HCT116 (cell line): ENCODE data around the gene MYO10. TPM values are rescaled to one million over a fixed set of nuclear protein-coding genes. Genes with fewer than 3 reads are reported as not detected.

Experiments
- ATAC-seq: fragments of 200-7000 bp; cut with Tn5 transposase; 2 replicates; pipeline ENCODE4 v1.9.1; 2020; ENCODE audit warnings: mild to moderate bottlenecking, moderate library complexity
- BruUV-seq: library from RNA; stranded (reverse); fragments of 400-500 nt; replicated peaks from 2 replicates; lab custom pipeline; 2021; lab: Mats Ljungman, UMichigan
- CTCF ChIA-PET: fragments of 300-600 bp; sonication (Branson Sonifier 250); formaldehyde crosslinking; loops from one replicate; lab custom pipeline; 2021; ENCODE audit warnings: antibody characterized with exemption; lab: Charles Lee
- POLR2A ChIA-PET: fragments of 300-600, 350-600 bp; sonication (Branson Sonifier 250); formaldehyde crosslinking; loops from one replicate; lab custom pipeline; 2021; ENCODE audit warnings: antibody characterized with exemption; lab: Charles Lee
- RAD21 ChIA-PET, 2 experiments: fragments of 300-600 bp; sonication (Branson Sonifier 250); formaldehyde crosslinking; loops; one replicate each; lab custom pipeline; 2023; ENCODE audit warnings: low total read pairs in 2 of 2; ENCODE audit not compliant: uncharacterized antibody in 2 of 2, unreplicated experiment in 2 of 2, low non-redundant PET in 1 of 2; lab: Charles Lee
- DNase-seq: peaks from one replicate; pipeline ENCODE4 v3.0.0-alpha.2; 2010; ENCODE audit warnings: low read depth, low spot score
- H2AFZ ChIP-seq: fragments of 200-600 bp; shearing (Covaris generic), sonication (generic); 2 replicates; pipeline ENCODE4 v1.6.1; 2017; ENCODE audit warnings: low read depth, mixed run types, mixed read lengths, antibody characterized with exemption, low read length; ENCODE audit not compliant: poor library complexity, severe bottlenecking
- H3K27ac ChIP-seq: 2 replicates; pipeline ENCODE4 v1.5.1; 2012; ENCODE audit warnings: low read depth, low read length
- H3K27me3 ChIP-seq: fragments of 200-600 bp; sonication (generic); 2 replicates; pipeline ENCODE4 v1.6.1; 2016; ENCODE audit warnings: mixed run types, low read length, mixed read lengths; ENCODE audit not compliant: insufficient read depth
- H3K36me3 ChIP-seq, 2 experiments: fragments of 200-500 bp in 1 of 2; fragments of 200-600 bp in 1 of 2; sonication (Bioruptor generic) in 1 of 2; sonication (generic) in 1 of 2; 2 replicates each; pipeline versions ENCODE4 v1.5.1 to v1.6.1; 2014 to 2016; ENCODE audit warnings: low read length in 2 of 2, inconsistent platforms in 1 of 2, mixed read lengths in 1 of 2, mixed run types in 1 of 2; ENCODE audit not compliant: insufficient read depth in 2 of 2, control insufficient read depth in 1 of 2
- H3K4me1 ChIP-seq, 2 experiments: fragments of 200-600 bp in 1 of 2; sonication (generic) in 1 of 2; 2 replicates each; pipeline versions ENCODE4 v1.5.1 to v1.6.1; 2012 to 2017; ENCODE audit warnings: low read length in 2 of 2, inconsistent platforms in 1 of 2, mild to moderate bottlenecking in 1 of 2, mixed read lengths in 1 of 2, mixed run types in 1 of 2, moderate library complexity in 1 of 2; ENCODE audit not compliant: insufficient read depth in 2 of 2, control insufficient read depth in 1 of 2
- H3K4me2 ChIP-seq: fragments of 200-600 bp; sonication (generic); 2 replicates; pipeline ENCODE4 v1.6.1; 2017; ENCODE audit warnings: mixed run types, low read length, mixed read lengths
- H3K4me3 ChIP-seq, 2 experiments: fragments of 200-600 bp in 1 of 2; sonication (generic) in 1 of 2; replicated peaks in 1 of 2; 2 replicates each; pipeline ENCODE4 v1.5.1; 2011 to 2016; ENCODE audit warnings: low read length in 2 of 2, control low read depth in 1 of 2, low read depth in 1 of 2, mild to moderate bottlenecking in 1 of 2, mixed read lengths in 1 of 2, mixed run types in 1 of 2
- H3K79me2 ChIP-seq: fragments of 200-600 bp; sonication (generic); 2 replicates; pipeline ENCODE4 v1.6.1; 2017; ENCODE audit warnings: mild to moderate bottlenecking, mixed run types, low read length, moderate library complexity, mixed read lengths; ENCODE audit not compliant: insufficient read depth
- H3K9ac ChIP-seq: fragments of 200-600 bp; sonication (generic); 2 replicates; pipeline ENCODE4 v1.6.1; 2016; ENCODE audit warnings: low read length, mixed read lengths
- H3K9me2 ChIP-seq: fragments of 200-600 bp; sonication (generic), shearing (Covaris generic); 2 replicates; pipeline ENCODE4 v1.6.1; 2017; ENCODE audit warnings: mixed run types, mild to moderate bottlenecking, moderate library complexity; ENCODE audit not compliant: insufficient read depth
- H3K9me3 ChIP-seq, 2 experiments: fragments of 200-500 bp in 1 of 2; fragments of 200-600 bp in 1 of 2; sonication (Bioruptor generic) in 1 of 2; sonication (generic) in 1 of 2; 2 replicates each; pipeline ENCODE4 v1.6.1; 2014 to 2017; ENCODE audit warnings: low read length in 2 of 2, mixed read lengths in 2 of 2, inconsistent platforms in 1 of 2, low read depth in 1 of 2, mild to moderate bottlenecking in 1 of 2, mixed run types in 1 of 2, moderate library complexity in 1 of 2; ENCODE audit not compliant: control insufficient read depth in 1 of 2, insufficient read depth in 1 of 2
- H4K20me1 ChIP-seq: fragments of 200-600 bp; sonication (generic), shearing (Covaris generic); 2 replicates; pipeline ENCODE4 v1.6.1; 2017; ENCODE audit warnings: mixed run types, mild to moderate bottlenecking, moderate library complexity; ENCODE audit not compliant: insufficient read depth
- CTCF ChIP-seq, 3 experiments: fragments of 200-600 bp in 1 of 3; sonication (generic) in 1 of 3; IDR thresholded peaks in 2 of 3; conservative IDR thresholded peaks in 1 of 3; 2 replicates each; pipeline ENCODE4 v1.5.1; 2012 to 2017; ENCODE audit warnings: low read depth in 2 of 3, low read length in 2 of 3, antibody characterized with exemption in 1 of 3, borderline replicate concordance in 1 of 3, control low read depth in 1 of 3, mild to moderate bottlenecking in 1 of 3, mixed read lengths in 1 of 3, mixed run types in 1 of 3, moderate library complexity in 1 of 3; ENCODE audit not compliant: insufficient read depth in 1 of 3
- EZH2 ChIP-seq: fragments of 200-600 bp; sonication (generic); IDR thresholded peaks from 2 replicates; pipeline ENCODE4 v1.6.1; 2017; ENCODE audit warnings: antibody characterized with exemption, mixed run types
- MAX ChIP-seq: IDR thresholded peaks from 2 replicates; pipeline ENCODE4 v1.6.1; 2012
- POLR2AphosphoS5 ChIP-seq: IDR thresholded peaks from 2 replicates; pipeline ENCODE4 v1.6.1; 2011; ENCODE audit warnings: mild to moderate bottlenecking, low read depth, low read length, moderate library complexity
- SP1 ChIP-seq: IDR thresholded peaks from 2 replicates; pipeline ENCODE4 v1.6.1; 2012; ENCODE audit warnings: low read depth
- TCF7L2 ChIP-seq: IDR thresholded peaks from 2 replicates; pipeline ENCODE4 v1.7.0; 2011; ENCODE audit warnings: borderline replicate concordance, inconsistent platforms; ENCODE audit not compliant: insufficient read depth, insufficient read length; ENCODE audit errors: extremely low read depth
- ZNF274 ChIP-seq: fragments of 200-500 bp; sonication (Bioruptor generic); IDR thresholded peaks from 2 replicates; pipeline ENCODE4 v1.6.1; 2014; ENCODE audit warnings: mild to moderate bottlenecking, low read depth, low read length, inconsistent platforms
- intact Hi-C: fragments of 100-400 bp; cut with micrococcal nuclease; formaldehyde crosslinking; loops from 2 replicates; pipeline ENCODE4 v1.10.0; 2022
- total RNA-seq: library from RNA; stranded (reverse); gene quantifications from one replicate; pipeline ENCODE4 v1.2.1, GENCODE V29; 2021; ENCODE audit not compliant: unreplicated experiment

Gene MYO10
- total RNA-seq, 1 experiment from 2014 or later = 34.9 TPM

DNA sequence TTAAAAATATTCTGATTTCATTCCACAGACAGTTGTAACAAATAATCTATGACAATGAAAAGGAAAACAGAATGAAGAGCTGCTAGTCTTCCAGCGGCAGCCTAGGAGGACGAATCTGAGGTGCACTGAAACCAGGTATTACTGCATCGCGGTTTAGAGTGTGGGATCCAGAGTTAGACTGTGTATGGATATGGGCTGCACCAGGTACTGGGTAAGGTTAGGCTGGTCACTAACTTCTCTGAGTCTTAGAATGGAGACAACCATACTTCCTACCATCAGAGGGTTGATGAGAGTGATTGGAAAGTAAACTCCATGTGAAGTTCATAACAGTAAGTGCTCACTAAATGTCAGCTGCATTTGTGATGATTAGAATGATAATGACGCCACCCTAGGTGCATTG is 158.7 kb downstream of the MYO10 start:
- Histone ChIP-seq H3K9me2 (no peaks in the 10 kb centered on the region), H3K4me1 (no peaks in the 10 kb centered on the region), H3K4me3 (no peak overlapping the region), H3K36me3 (peaks cover 3 to 5% of the 10 kb centered on the region in 2 experiments; a peak in 2 of 4 replicates), H3K9ac (no peak overlapping the region), H2AFZ (no peak overlapping the region), H3K27me3 (no peaks in the 10 kb centered on the region), H3K79me2 (no peaks in the 10 kb centered on the region), H3K4me2 (no peak overlapping the region), H3K27ac (no peak overlapping the region), H4K20me1 (no peaks in the 10 kb centered on the region), H3K9me3 (no peaks in the 10 kb centered on the region)
- TF ChIP-seq EZH2 (no peak), MAX (no peak), SP1 (no peak), CTCF (IDR thresholded peaks at IDR 0.05 in 2 of 3, conservative IDR thresholded peaks at IDR 0.05 in 1 of 3; ENCODE audit: borderline replicate concordance in 1 of 3, insufficient read depth in 1 of 3, low read depth in 2 of 3, low read length in 2 of 3) (no peak), POLR2AphosphoS5 (no peak), TCF7L2 (no peak), ZNF274 (no peak)
- DNase-seq (no peak), ATAC-seq (no peak)
- CTCF ChIA-PET = no interaction called here
- BruUV-seq = no TSS peak
- POLR2A ChIA-PET = no interaction called here
- RAD21 ChIA-PET = no interaction called here
- intact Hi-C loops = no loop called here
